H1 (cell line): ENCODE results near the gene ARSB.

Source experiments
- EGR1 ChIP-seq: IDR thresholded peaks from 2 replicates; pipeline ENCODE4 v1.6.1; 2011; ENCODE audit warnings: low read depth, low read length, borderline replicate concordance
- EZH2 ChIP-seq: fragments of 200-600 bp; sonication (generic); IDR thresholded peaks from 2 replicates; pipeline ENCODE4 v1.7.1; 2012; ENCODE audit warnings: low read depth, mild to moderate bottlenecking, moderate library complexity, low read length, inconsistent platforms; ENCODE audit not compliant: severe bottlenecking
- SP4 ChIP-seq: IDR thresholded peaks from 2 replicates; pipeline ENCODE4 v1.6.1; 2012; ENCODE audit warnings: low read length, inconsistent platforms
- SUZ12 ChIP-seq: fragments of 200-600 bp; sonication (generic); IDR thresholded peaks from 2 replicates; pipeline ENCODE4 v1.6.1; 2012; ENCODE audit warnings: mild to moderate bottlenecking, inconsistent platforms, low read length, moderate library complexity, mixed read lengths
- TAF1 ChIP-seq: IDR thresholded peaks from 2 replicates; pipeline ENCODE4 v1.6.1; 2011; ENCODE audit warnings: mild to moderate bottlenecking, low read depth, low read length
- TF ChIP-seq, protein P1 (sequence below): IDR thresholded peaks from 2 replicates; pipeline ENCODE4 v1.6.1; 2012; ENCODE audit warnings: inconsistent platforms
- TF ChIP-seq, protein P2 (sequence below), 3 experiments: IDR thresholded peaks; 1 replicate in 2 of 3; 2 replicates in 1 of 3; pipeline versions ENCODE4 v1.5.1 to v1.6.1; 2011; ENCODE audit warnings: low read length in 3 of 3, mild to moderate bottlenecking in 3 of 3, inconsistent platforms in 2 of 3, low read depth in 1 of 3, moderate library complexity in 1 of 3; ENCODE audit not compliant: insufficient read depth in 1 of 3; ENCODE audit errors: control extremely low read depth in 1 of 3
- TF ChIP-seq, protein P3 (sequence below): IDR thresholded peaks from 2 replicates; pipeline ENCODE4 v1.6.1; 2011; ENCODE audit warnings: low read depth, mild to moderate bottlenecking, low read length; ENCODE audit not compliant: insufficient read depth

DNA sequence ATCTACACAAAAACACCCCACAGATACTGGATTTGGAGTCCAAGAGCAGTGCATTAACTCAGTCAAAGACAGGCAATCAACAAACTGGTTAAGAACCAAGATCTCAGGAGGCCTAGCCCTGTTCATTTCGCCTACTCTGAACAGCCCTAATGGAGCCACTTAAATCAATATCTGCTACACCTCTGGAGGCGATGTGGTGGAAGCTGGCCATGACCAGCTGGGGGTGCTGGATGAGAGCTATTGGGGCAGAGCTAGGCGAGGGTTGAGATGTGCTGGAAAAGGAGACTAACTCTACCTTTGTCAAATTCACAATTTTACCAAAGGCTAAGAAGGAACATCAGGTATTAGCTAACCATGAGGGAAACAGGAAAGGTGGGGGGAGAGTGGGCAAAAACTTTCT is 23.3 kb upstream of the ARSB start:
- no peak for TF ChIP-seq SUZ12
- TF ChIP-seq SP4: no peak
- TF ChIP-seq EGR1: no peak
- TF ChIP-seq, protein P1, sequence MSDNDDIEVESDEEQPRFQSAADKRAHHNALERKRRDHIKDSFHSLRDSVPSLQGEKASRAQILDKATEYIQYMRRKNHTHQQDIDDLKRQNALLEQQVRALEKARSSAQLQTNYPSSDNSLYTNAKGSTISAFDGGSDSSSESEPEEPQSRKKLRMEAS: no peak
- TF ChIP-seq, protein P2, sequence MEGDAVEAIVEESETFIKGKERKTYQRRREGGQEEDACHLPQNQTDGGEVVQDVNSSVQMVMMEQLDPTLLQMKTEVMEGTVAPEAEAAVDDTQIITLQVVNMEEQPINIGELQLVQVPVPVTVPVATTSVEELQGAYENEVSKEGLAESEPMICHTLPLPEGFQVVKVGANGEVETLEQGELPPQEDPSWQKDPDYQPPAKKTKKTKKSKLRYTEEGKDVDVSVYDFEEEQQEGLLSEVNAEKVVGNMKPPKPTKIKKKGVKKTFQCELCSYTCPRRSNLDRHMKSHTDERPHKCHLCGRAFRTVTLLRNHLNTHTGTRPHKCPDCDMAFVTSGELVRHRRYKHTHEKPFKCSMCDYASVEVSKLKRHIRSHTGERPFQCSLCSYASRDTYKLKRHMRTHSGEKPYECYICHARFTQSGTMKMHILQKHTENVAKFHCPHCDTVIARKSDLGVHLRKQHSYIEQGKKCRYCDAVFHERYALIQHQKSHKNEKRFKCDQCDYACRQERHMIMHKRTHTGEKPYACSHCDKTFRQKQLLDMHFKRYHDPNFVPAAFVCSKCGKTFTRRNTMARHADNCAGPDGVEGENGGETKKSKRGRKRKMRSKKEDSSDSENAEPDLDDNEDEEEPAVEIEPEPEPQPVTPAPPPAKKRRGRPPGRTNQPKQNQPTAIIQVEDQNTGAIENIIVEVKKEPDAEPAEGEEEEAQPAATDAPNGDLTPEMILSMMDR (IDR thresholded peaks at IDR 0.05; ENCODE audit: control extremely low read depth in 1 of 3, insufficient read depth in 1 of 3, low read depth in 1 of 3, low read length in 3 of 3): peak; percentile 18 to 24 (median 23); a peak in 2 of 4 replicates
- TF ChIP-seq, protein P3, sequence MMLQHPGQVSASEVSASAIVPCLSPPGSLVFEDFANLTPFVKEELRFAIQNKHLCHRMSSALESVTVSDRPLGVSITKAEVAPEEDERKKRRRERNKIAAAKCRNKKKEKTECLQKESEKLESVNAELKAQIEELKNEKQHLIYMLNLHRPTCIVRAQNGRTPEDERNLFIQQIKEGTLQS: no peak
- no peak for TF ChIP-seq TAF1
- TF ChIP-seq EZH2: no peak
